OCI-LY1 (cell line): ENCODE data around the gene AP3B2.

Experiments used
- H2AFZ ChIP-seq: fragments of 200-600 bp; sonication (generic), shearing (Covaris generic); 2 replicates; pipeline ENCODE4 v1.6.0; 2014; ENCODE audit warnings: antibody characterized with exemption, mild to moderate bottlenecking, low read length
- H3F3A ChIP-seq: fragments of 200-600 bp; sonication (generic), shearing (Covaris generic); 2 replicates; pipeline ENCODE4 v1.6.0; 2014; ENCODE audit warnings: mild to moderate bottlenecking, antibody characterized with exemption, low read length, moderate library complexity; ENCODE audit not compliant: insufficient read depth
- H3K27ac ChIP-seq: fragments of 200-600 bp; sonication (generic); 2 replicates; pipeline ENCODE4 v1.5.1; 2014; ENCODE audit warnings: low read length, mixed run types, mild to moderate bottlenecking, low read depth; ENCODE audit not compliant: poor library complexity, severe bottlenecking
- H3K27me3 ChIP-seq: fragments of 200-600 bp; sonication (generic); 2 replicates; pipeline ENCODE4 v1.6.0; 2014; ENCODE audit warnings: antibody characterized with exemption, mild to moderate bottlenecking, low read length, moderate library complexity; ENCODE audit not compliant: insufficient read depth
- H3K36me3 ChIP-seq: fragments of 200-600 bp; sonication (generic); 2 replicates; pipeline ENCODE4 v1.6.1; 2014; ENCODE audit warnings: mild to moderate bottlenecking, antibody characterized with exemption, low read length, moderate library complexity, mixed read lengths; ENCODE audit not compliant: insufficient read depth
- H3K4me1 ChIP-seq: fragments of 200-600 bp; sonication (generic); 2 replicates; pipeline ENCODE4 v1.5.1; 2014; ENCODE audit warnings: mild to moderate bottlenecking, low read length, moderate library complexity; ENCODE audit not compliant: insufficient read depth, severe bottlenecking
- H3K4me2 ChIP-seq: fragments of 200-600 bp; sonication (generic), shearing (Covaris generic); 2 replicates; pipeline ENCODE4 v1.6.1; 2014; ENCODE audit warnings: low read length
- H3K4me3 ChIP-seq: fragments of 200-600 bp; sonication (generic); 2 replicates; pipeline ENCODE4 v1.5.1; 2014; ENCODE audit warnings: low read length, low read depth, mild to moderate bottlenecking, mixed read lengths; ENCODE audit not compliant: poor library complexity, severe bottlenecking
- H3K79me2 ChIP-seq: fragments of 200-600 bp; shearing (Covaris generic); 2 replicates; pipeline ENCODE4 v1.6.1; 2016; ENCODE audit warnings: mixed run types, low read length, mixed read lengths; ENCODE audit not compliant: insufficient read depth
- H3K9ac ChIP-seq: fragments of 200-600 bp; sonication (generic), shearing (Covaris generic); 2 replicates; pipeline ENCODE4 v1.6.1; 2014; ENCODE audit warnings: mild to moderate bottlenecking, low read length, mixed read lengths
- H3K9me2 ChIP-seq: fragments of 200-600 bp; sonication (generic), shearing (Covaris generic); 2 replicates; pipeline ENCODE4 v1.6.1; 2014; ENCODE audit warnings: low read depth, mild to moderate bottlenecking, low read length, mixed read lengths
- H3K9me3 ChIP-seq: fragments of 200-600 bp; shearing (Covaris generic); 2 replicates; pipeline ENCODE4 v1.6.1; 2014; ENCODE audit warnings: low read length, mixed read lengths
- H4K20me1 ChIP-seq: fragments of 200-600 bp; sonication (generic), shearing (Covaris generic); 2 replicates; pipeline ENCODE4 v1.6.0; 2016; ENCODE audit warnings: mild to moderate bottlenecking, low read length; ENCODE audit not compliant: insufficient read depth
- CTCF ChIP-seq: fragments of 200-600 bp; sonication (generic), shearing (Covaris generic); IDR thresholded peaks from 2 replicates; pipeline ENCODE4 v1.5.1; 2017; ENCODE audit warnings: mild to moderate bottlenecking, antibody characterized with exemption, low read length, moderate library complexity, mixed read lengths
- EZH2 ChIP-seq: fragments of 200-600 bp; sonication (generic), shearing (Covaris generic); IDR thresholded peaks from 2 replicates; pipeline ENCODE4 v1.8.0; 2017; ENCODE audit warnings: borderline replicate concordance, mixed run types, mild to moderate bottlenecking, antibody characterized with exemption, low read length, moderate library complexity, mixed read lengths

Gene AP3B2

GRCh38 chr15:82662641-82663040, 47.0 kb downstream of the AP3B2 start:
- Histone ChIP-seq H3F3A (no peaks in the 10 kb centered on the region), H3K9me3 (no peaks in the 10 kb centered on the region), H3K27me3 (no peaks in the 10 kb centered on the region), H3K27ac (no peak overlapping the region), H3K4me2 (no peak overlapping the region), H3K9ac (no peak overlapping the region), H3K4me3 (no peak overlapping the region), H2AFZ (no peak overlapping the region), H3K4me1 (no peaks in the 10 kb centered on the region), H3K79me2 (no peaks in the 10 kb centered on the region), H3K9me2 (no peaks in the 10 kb centered on the region), H4K20me1 (no peaks in the 10 kb centered on the region), H3K36me3 (no peaks in the 10 kb centered on the region)
- TF ChIP-seq EZH2 = no peak
- no peak for TF ChIP-seq CTCF

GRCh38 chr15:82660378-82660777, 49.3 kb downstream of the AP3B2 start:
- Histone ChIP-seq H3F3A (no peaks in the 10 kb centered on the region), H3K36me3 (no peaks in the 10 kb centered on the region), H3K4me3 (no peak overlapping the region), H3K27ac (no peak overlapping the region), H2AFZ (no peak overlapping the region), H4K20me1 (no peaks in the 10 kb centered on the region), H3K9me3 (no peaks in the 10 kb centered on the region), H3K4me2 (no peak overlapping the region), H3K4me1 (no peaks in the 10 kb centered on the region), H3K27me3 (no peaks in the 10 kb centered on the region), H3K79me2 (no peaks in the 10 kb centered on the region), H3K9ac (no peak overlapping the region), H3K9me2 (no peaks in the 10 kb centered on the region)
- no peak for TF ChIP-seq CTCF
- no peak for TF ChIP-seq EZH2

GRCh38 chr15:82656641-82657266, 52.9 kb downstream of the AP3B2 start:
- Histone ChIP-seq H3K9me2 (no peaks in the 10 kb centered on the region), H2AFZ (no peak overlapping the region), H3K4me3 (no peak overlapping the region), H3K79me2 (no peaks in the 10 kb centered on the region), H4K20me1 (no peaks in the 10 kb centered on the region), H3K9me3 (no peaks in the 10 kb centered on the region), H3K4me1 (no peaks in the 10 kb centered on the region), H3F3A (no peaks in the 10 kb centered on the region), H3K4me2 (no peak overlapping the region), H3K27me3 (no peaks in the 10 kb centered on the region), H3K36me3 (no peaks in the 10 kb centered on the region), H3K27ac (no peak overlapping the region), H3K9ac (no peak overlapping the region)
- TF ChIP-seq EZH2 (no peak), CTCF (no peak)
